Upper lobe of right lung (tissue), 1 donor: ENCODE data around the gene HAPSTR1. TPM values are rescaled to one million over a fixed set of nuclear protein-coding genes. Genes with fewer than 3 reads are reported as not detected.

Experiments
- ATAC-seq: fragments of 200-7000 bp; cut with Tn5 transposase; one replicate; pipeline ENCODE4 v1.9.1; 2020; ENCODE audit warnings: mild to moderate bottlenecking, moderate library complexity
- DNase-seq: peaks from one replicate; pipeline ENCODE4 v3.0.0-alpha.2; 2020
- H3K27ac ChIP-seq: fragments of 200-600 bp; one replicate; pipeline ENCODE4 v1.8.0; 2022
- H3K27me3 ChIP-seq: fragments of 200-600 bp; one replicate; pipeline ENCODE4 v1.8.0; 2022; ENCODE audit warnings: mild to moderate bottlenecking
- H3K36me3 ChIP-seq: fragments of 200-600 bp; one replicate; pipeline ENCODE4 v1.8.0; 2022
- H3K4me1 ChIP-seq: fragments of 200-600 bp; one replicate; pipeline ENCODE4 v1.8.0; 2022
- H3K4me3 ChIP-seq: fragments of 200-600 bp; one replicate; pipeline ENCODE4 v1.8.0; 2022; ENCODE audit warnings: mild to moderate bottlenecking
- H3K9me3 ChIP-seq: fragments of 200-600 bp; one replicate; pipeline ENCODE4 v1.8.0; 2022
- CTCF ChIP-seq: fragments of 200-600 bp; IDR thresholded peaks from one replicate; pipeline ENCODE4 v1.8.0; 2022; ENCODE audit warnings: antibody characterized with exemption
- intact Hi-C: fragments of 100-400 bp; cut with DNase I; formaldehyde crosslinking; loops from one replicate; pipeline ENCODE4 v1.11.0; 2022
- total RNA-seq: library from RNA; stranded (reverse); fragmentation: NEBNext Ultra II Directional; extraction: Animal tissue kit (Norgen Biotek cat#: 25700); gene quantifications from one replicate; pipeline ENCODE4 v1.2.1, GENCODE V29; 2021
- donor health status: DM: no; HTN: yes; CAD: no; lungs with severe emphysema.

Gene HAPSTR1
- total RNA-seq, 1 donor from 2014 or later, result 49.7 TPM

DNA sequence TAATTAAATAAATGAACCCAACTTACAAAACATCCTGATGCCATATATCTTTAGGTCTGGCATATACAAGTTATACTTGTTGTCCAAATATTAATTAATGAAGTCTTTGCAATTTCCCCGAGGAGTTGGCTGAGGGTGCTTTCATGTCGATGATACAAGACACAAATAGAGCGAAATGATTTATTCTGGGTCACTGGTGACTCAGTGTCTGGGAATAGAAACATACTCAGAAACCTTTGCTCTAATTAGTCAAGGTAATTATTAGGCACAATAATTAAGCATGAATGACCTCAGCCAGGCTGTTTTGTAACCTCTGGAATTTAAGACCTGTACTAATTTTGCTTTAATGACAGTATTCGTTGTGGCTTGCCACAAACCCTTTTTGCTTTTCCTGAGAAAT lies 37.0 kb upstream of the HAPSTR1 start:
- Histone ChIP-seq H3K27ac (no peak overlapping the region), H3K27me3 (no peaks in the 10 kb centered on the region), H3K4me1 (no peaks in the 10 kb centered on the region), H3K9me3 (no peaks in the 10 kb centered on the region), H3K4me3 (no peak overlapping the region), H3K36me3 (no peaks in the 10 kb centered on the region)
- DNase-seq (no peak), ATAC-seq (no peak)
- no peak for TF ChIP-seq CTCF
- intact Hi-C loops, result no loop called here

DNA sequence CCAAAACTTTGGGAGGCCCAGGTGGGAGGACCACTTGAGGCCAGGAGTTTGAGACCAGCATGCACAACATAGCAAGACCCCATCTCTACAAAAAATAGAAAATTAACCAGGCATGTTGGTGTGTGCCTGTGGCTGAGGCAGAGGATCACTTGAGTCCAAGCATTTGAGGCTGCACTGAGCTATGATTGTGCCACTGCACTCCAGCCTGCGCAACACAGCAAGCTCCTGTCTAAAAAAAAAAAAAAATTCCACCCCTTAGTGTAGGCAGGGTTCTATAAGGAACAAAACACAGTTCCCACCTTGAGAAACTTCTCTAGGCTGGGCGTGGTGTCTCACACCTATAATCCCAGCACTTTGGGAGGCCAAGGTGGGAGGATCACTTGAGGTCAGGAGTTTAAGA lies 36.3 kb upstream of the HAPSTR1 start:
- intact Hi-C loops, result no loop called here
- no peaks in the 10 kb centered on the region for H3K36me3 ChIP-seq
- H3K4me1 ChIP-seq, result no peaks in the 10 kb centered on the region
- ATAC-seq (no peak), DNase-seq (no peak)
- H3K9me3 ChIP-seq, result no peaks in the 10 kb centered on the region
- H3K27ac ChIP-seq, result no peak overlapping the region
- no peak overlapping the region for H3K4me3 ChIP-seq
- H3K27me3 ChIP-seq, result no peaks in the 10 kb centered on the region
- TF ChIP-seq CTCF, result no peak

- no peak overlapping the region for H3K4me3 ChIP-seq
- intact Hi-C loops, result no loop called here
- no peaks in the 10 kb centered on the region for H3K36me3 ChIP-seq
- TF ChIP-seq CTCF, result no peak
- DNase-seq (no peak), ATAC-seq (no peak)
- H3K4me1 ChIP-seq, result no peaks in the 10 kb centered on the region
- no peaks in the 10 kb centered on the region for H3K9me3 ChIP-seq
- H3K27me3 ChIP-seq, result no peaks in the 10 kb centered on the region
- H3K27ac ChIP-seq, result no peak overlapping the region
Observed at GRCh38 chr16:9055661-9056060, 35.8 kb upstream of the HAPSTR1 start.

- Histone ChIP-seq H3K4me3 (no peak overlapping the region), H3K36me3 (no peaks in the 10 kb centered on the region), H3K9me3 (no peaks in the 10 kb centered on the region), H3K27me3 (no peaks in the 10 kb centered on the region), H3K27ac (no peak overlapping the region), H3K4me1 (peaks cover under 1% of the 10 kb centered on the region)
- ATAC-seq, result no peak
- no peak for TF ChIP-seq CTCF
- DNase-seq, result no peak
- intact Hi-C loops, result no loop called here
Observed at GRCh38 chr16:9056061-9056460, 35.4 kb upstream of the HAPSTR1 start.

- H3K27me3 ChIP-seq, result no peaks in the 10 kb centered on the region
- DNase-seq, result no peak
- intact Hi-C loops, result no loop called here
Observed at GRCh38 chr16:9058211-9058610, 33.2 kb upstream of the HAPSTR1 start.

More at GRCh38 chr16:9058211-9058610, 33.2 kb upstream of the HAPSTR1 start:
- H3K4me1 ChIP-seq, result peaks cover 10% of the 10 kb centered on the region
- no peak for ATAC-seq
- no peaks in the 10 kb centered on the region for H3K9me3 ChIP-seq
- H3K4me3 ChIP-seq, result no peak overlapping the region
- no peak overlapping the region for H3K27ac ChIP-seq
- H3K36me3 ChIP-seq, result no peaks in the 10 kb centered on the region
- no peak for TF ChIP-seq CTCF
